CD4-positive, alpha-beta T cell (primary cell): ENCODE measurements around the gene CDCA8. TPM values are rescaled to one million over a fixed set of nuclear protein-coding genes. Genes with fewer than 3 reads are reported as not detected.

Experiments
- ATAC-seq: fragments of 200-7000 bp; cut with Tn5 transposase; one replicate; pipeline ENCODE4 v1.10.0; 2022; ENCODE audit warnings: mild to moderate bottlenecking; ENCODE audit not compliant: poor library complexity
- CTCF ChIA-PET: fragments of 350-600 bp; sonication (Branson Sonifier 250); formaldehyde crosslinking; loops from one replicate; lab custom pipeline; 2021; ENCODE audit warnings: antibody characterized with exemption, inconsistent platforms; lab: Charles Lee
- POLR2A ChIA-PET: fragments of 350-600 bp; sonication (Branson Sonifier 250); formaldehyde crosslinking; loops from one replicate; lab custom pipeline; 2021; ENCODE audit warnings: antibody characterized with exemption, inconsistent platforms; lab: Charles Lee
- DNase-seq, 14 experiments: peaks; one replicate each; pipeline ENCODE4 v3.0.0-alpha.2; 2013 to 2020; ENCODE audit warnings: mixed read lengths in 2 of 14
- H3K27ac ChIP-seq, 2 donors: one replicate each; pipeline versions ENCODE4 v1.5.1 to v1.7.0; 2013; ENCODE audit warnings: low read length in 2 of 2, low read depth in 1 of 2, mild to moderate bottlenecking in 1 of 2
- H3K27me3 ChIP-seq, 2 experiments: 1 replicate in 1 of 2; 2 replicates in 1 of 2; pipeline versions ENCODE4 v1.6.1 to v1.7.0; 2013; ENCODE audit warnings: low read length in 2 of 2, control low read depth in 1 of 2, mild to moderate bottlenecking in 1 of 2, moderate library complexity in 1 of 2; ENCODE audit not compliant: insufficient read depth in 2 of 2, control insufficient read depth in 1 of 2
- H3K36me3 ChIP-seq: one replicate; pipeline ENCODE4 v1.6.1; 2013; ENCODE audit warnings: low read length, control low read depth; ENCODE audit not compliant: insufficient read depth
- H3K4me1 ChIP-seq: one replicate; pipeline ENCODE4 v1.6.1; 2013; ENCODE audit warnings: low read length, control low read depth; ENCODE audit not compliant: insufficient read depth
- H3K4me3 ChIP-seq: one replicate; pipeline ENCODE4 v1.5.1; 2013; ENCODE audit warnings: mild to moderate bottlenecking, low read length, moderate library complexity
- H3K9me3 ChIP-seq, 2 experiments: 1 replicate in 1 of 2; 2 replicates in 1 of 2; pipeline versions ENCODE4 v1.6.1 to v1.7.0; 2013; ENCODE audit warnings: low read length in 2 of 2, mild to moderate bottlenecking in 2 of 2, control low read depth in 1 of 2, moderate library complexity in 1 of 2; ENCODE audit not compliant: control insufficient read depth in 1 of 2, insufficient read depth in 1 of 2
- H3K27ac Mint-ChIP-seq: one replicate; pipeline ENCODE4 v1.8.0; 2020; ENCODE audit warnings: mixed read lengths
- H3K27me3 Mint-ChIP-seq: one replicate; pipeline ENCODE4 v1.8.0; 2021; ENCODE audit warnings: mixed read lengths
- H3K36me3 Mint-ChIP-seq: one replicate; pipeline ENCODE4 v1.8.0; 2021; ENCODE audit warnings: low read depth, mixed read lengths
- H3K4me1 Mint-ChIP-seq: one replicate; pipeline ENCODE4 v1.8.0; 2021; ENCODE audit warnings: low read depth, mixed read lengths
- H3K4me3 Mint-ChIP-seq: one replicate; pipeline ENCODE4 v1.8.0; 2020; ENCODE audit warnings: mild to moderate bottlenecking, mixed read lengths
- H3K9me3 Mint-ChIP-seq: one replicate; pipeline ENCODE4 v1.8.0; 2020; ENCODE audit warnings: mixed read lengths
- intact Hi-C, 2 experiments: fragments of 100-400 bp; cut with DNase I in 1 of 2; cut with micrococcal nuclease in 1 of 2; formaldehyde crosslinking; loops; one replicate each; pipeline versions ENCODE4 v1.15.1 to v1.9.0; 2023 to 2025; cut with DNase I, micrococcal nuclease
- total RNA-seq, 174 experiments: library from RNA in 2 of 174; stranded (reverse) in 2 of 174; gene quantifications; one replicate each; pipeline ENCODE4 v1.2.3 and lab custom pipeline; 2021 to 2026
- TF ChIP-seq, protein P1 (sequence below): fragments of 200-600 bp; IDR thresholded peaks from one replicate; pipeline ENCODE4 v1.8.0; 2022; ENCODE audit warnings: antibody characterized with exemption, mild to moderate bottlenecking

The CDCA8 gene
- total RNA-seq, 2 experiments from 2014 or later = 0.25 to 0.36 TPM

DNA sequence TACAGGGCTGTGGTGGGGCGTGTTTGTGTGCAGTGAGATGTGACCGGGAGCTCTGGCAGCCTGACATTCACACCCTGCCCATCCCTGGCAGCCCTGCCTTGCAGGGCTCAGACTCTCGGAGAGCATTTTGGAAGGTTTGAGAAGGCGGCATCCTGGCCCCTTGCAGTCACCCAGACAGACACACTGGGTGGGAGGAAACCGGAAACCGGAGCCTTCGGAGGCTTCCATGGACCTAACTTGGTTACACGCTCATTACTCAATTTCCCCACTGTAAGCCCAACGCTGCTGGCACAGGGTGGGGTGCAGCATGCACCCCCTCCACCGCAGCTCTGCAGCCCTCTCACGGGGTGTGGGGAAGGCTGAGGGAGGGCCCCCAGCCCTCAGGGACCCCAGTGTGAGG lies 35.4 kb upstream of the CDCA8 start:
- no peaks in the 10 kb centered on the region for H3K9me3 Mint-ChIP-seq
- ATAC-seq = no peak
- no peaks in the 10 kb centered on the region for H3K36me3 ChIP-seq

DNA sequence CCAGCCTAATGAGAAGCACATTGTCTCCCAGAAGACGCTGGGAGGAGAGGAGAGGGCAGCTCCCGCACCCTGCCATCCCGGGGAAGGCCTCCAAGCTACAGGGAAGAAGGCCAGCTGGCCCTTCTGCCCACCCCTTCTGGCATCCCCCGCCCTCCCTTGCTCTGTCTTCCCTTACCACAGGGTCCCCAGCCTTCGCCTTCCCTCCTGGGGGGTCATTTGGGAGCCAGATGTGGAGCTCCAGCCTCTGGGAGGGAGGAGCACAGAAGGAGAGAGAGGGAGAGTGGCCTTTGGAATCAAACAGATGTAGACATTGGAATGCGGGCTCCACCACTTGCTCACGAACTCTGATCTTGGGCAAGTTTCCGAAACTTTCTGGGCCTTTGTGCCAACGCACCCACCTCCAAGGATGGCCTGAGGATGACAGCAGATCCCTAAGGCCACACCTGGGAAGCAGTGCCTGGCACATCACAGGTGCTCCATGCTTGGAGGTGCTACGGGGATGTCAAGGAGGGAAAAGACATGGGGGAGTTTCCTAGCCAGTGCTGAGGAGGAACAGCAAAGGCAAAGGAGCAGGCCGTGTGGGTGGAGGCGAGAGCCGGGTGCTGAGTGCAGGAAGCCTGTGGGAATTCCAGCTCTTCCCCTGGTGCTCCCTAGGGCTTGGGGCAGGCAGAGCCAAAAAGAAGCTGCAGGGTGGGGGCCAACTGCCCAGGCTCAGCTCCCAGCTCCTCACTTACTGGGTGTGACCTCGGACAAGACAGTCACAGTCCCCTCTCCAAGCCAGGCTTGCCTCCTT lies 34.5 kb upstream of the CDCA8 start:
- ChIA-PET POLR2A (no interaction called here), CTCF (no interaction called here)
- Mint-ChIP-seq H3K36me3 (no peaks in the 10 kb centered on the region), H3K27ac (no peak overlapping the region), H3K9me3 (no peaks in the 10 kb centered on the region), H3K4me1 (no peaks in the 10 kb centered on the region), H3K27me3 (peaks cover 4% of the 10 kb centered on the region), H3K4me3 (no peak overlapping the region)
- Histone ChIP-seq H3K27ac (no peak overlapping the region), H3K27me3 (peaks cover 0 to 4% of the 10 kb centered on the region in 2 experiments), H3K4me3 (no peak overlapping the region), H3K36me3 (no peaks in the 10 kb centered on the region), H3K9me3 (peaks cover 0 to 7% of the 10 kb centered on the region in 2 experiments), H3K4me1 (no peaks in the 10 kb centered on the region)
- ATAC-seq (no peak), DNase-seq (no peak)
- TF ChIP-seq, protein P1, sequence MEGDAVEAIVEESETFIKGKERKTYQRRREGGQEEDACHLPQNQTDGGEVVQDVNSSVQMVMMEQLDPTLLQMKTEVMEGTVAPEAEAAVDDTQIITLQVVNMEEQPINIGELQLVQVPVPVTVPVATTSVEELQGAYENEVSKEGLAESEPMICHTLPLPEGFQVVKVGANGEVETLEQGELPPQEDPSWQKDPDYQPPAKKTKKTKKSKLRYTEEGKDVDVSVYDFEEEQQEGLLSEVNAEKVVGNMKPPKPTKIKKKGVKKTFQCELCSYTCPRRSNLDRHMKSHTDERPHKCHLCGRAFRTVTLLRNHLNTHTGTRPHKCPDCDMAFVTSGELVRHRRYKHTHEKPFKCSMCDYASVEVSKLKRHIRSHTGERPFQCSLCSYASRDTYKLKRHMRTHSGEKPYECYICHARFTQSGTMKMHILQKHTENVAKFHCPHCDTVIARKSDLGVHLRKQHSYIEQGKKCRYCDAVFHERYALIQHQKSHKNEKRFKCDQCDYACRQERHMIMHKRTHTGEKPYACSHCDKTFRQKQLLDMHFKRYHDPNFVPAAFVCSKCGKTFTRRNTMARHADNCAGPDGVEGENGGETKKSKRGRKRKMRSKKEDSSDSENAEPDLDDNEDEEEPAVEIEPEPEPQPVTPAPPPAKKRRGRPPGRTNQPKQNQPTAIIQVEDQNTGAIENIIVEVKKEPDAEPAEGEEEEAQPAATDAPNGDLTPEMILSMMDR = no peak
- intact Hi-C loops = no loop called here

More for the DNA sequence above, 35.4 kb upstream of the CDCA8 start:
- no peak overlapping the region for H3K27ac ChIP-seq
- Mint-ChIP-seq H3K27ac (no peak overlapping the region), H3K4me1 (no peaks in the 10 kb centered on the region), H3K27me3 (peaks cover 4% of the 10 kb centered on the region), H3K4me3 (no peak overlapping the region), H3K36me3 (no peaks in the 10 kb centered on the region)
- no peak overlapping the region for H3K4me3 ChIP-seq
- H3K9me3 ChIP-seq = peaks cover 0 to 7% of the 10 kb centered on the region in 2 experiments
- H3K27me3 ChIP-seq = peaks cover 0 to 4% of the 10 kb centered on the region in 2 experiments
- POLR2A ChIA-PET = no interaction called here
- TF ChIP-seq, protein P1 = no peak
- DNase-seq = no peak
- H3K4me1 ChIP-seq = no peaks in the 10 kb centered on the region
- CTCF ChIA-PET = no interaction called here
- intact Hi-C loops = no loop called here

DNA sequence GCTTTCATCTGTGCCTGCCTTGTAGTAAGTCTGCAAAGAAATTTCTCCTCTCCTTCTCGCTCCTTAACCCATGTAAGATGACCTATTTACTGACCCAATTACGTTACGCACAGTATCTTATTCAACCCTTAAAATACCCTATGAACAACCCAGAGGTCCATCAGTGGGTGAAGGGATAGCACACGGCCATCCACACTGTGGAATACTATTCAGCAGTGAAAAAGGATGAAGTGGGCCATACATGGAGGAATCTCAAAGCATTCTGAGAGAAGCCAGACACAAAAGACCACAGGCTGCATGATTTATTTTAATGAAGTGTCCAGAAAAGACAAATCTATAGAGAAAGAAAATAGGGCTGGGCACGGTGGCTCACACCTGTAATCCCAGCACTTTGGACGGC lies 33.8 kb upstream of the CDCA8 start:
- Mint-ChIP-seq H3K4me1 (no peaks in the 10 kb centered on the region), H3K27me3 (peaks cover 4% of the 10 kb centered on the region), H3K4me3 (no peak overlapping the region), H3K9me3 (no peaks in the 10 kb centered on the region), H3K27ac (no peak overlapping the region), H3K36me3 (no peaks in the 10 kb centered on the region)
- TF ChIP-seq, protein P1 = no peak
- peaks cover 0 to 7% of the 10 kb centered on the region in 2 experiments for H3K9me3 ChIP-seq
- no peak for DNase-seq
- ChIA-PET CTCF (no interaction called here), POLR2A (no interaction called here)
- intact Hi-C loops = no loop called here
- peaks cover 0 to 4% of the 10 kb centered on the region in 2 experiments for H3K27me3 ChIP-seq
- no peak overlapping the region for H3K4me3 ChIP-seq
- H3K36me3 ChIP-seq = no peaks in the 10 kb centered on the region
- H3K4me1 ChIP-seq = no peaks in the 10 kb centered on the region
- ATAC-seq = no peak
- no peak overlapping the region for H3K27ac ChIP-seq
